Activated CD8-positive, alpha-beta memory T cell treated with anti-CD3 and anti-CD28 coated beads for 36 hours (primary cell): ENCODE data around the gene RBM6. TPM values are rescaled to one million over a fixed set of nuclear protein-coding genes. Genes with fewer than 3 reads are reported as not detected.
"Not testable (repeated sequence)": the region's sequence is repeated elsewhere in the genome, so short reads cannot be mapped to it uniquely, and the experiment has no call there.

Experiments used
- CTCF ChIA-PET: fragments of 350-600 bp; sonication (Branson Sonifier 250); formaldehyde crosslinking; loops from one replicate; lab custom pipeline; 2021; ENCODE audit warnings: antibody characterized with exemption; lab: Charles Lee
- POLR2A ChIA-PET: fragments of 350-600 bp; sonication (Branson Sonifier 250); formaldehyde crosslinking; loops from one replicate; lab custom pipeline; 2021; ENCODE audit warnings: antibody characterized with exemption; lab: Charles Lee
- total RNA-seq, 2 experiments: library from RNA; stranded (reverse); gene quantifications; one replicate each; pipeline ENCODE4 v1.2.3, GENCODE V29; 2021

RBM6 gene
- total RNA-seq, 2 experiments from 2014 or later, result 68.1 to 68.4 TPM

- CTCF ChIA-PET, result no interaction called here
- POLR2A ChIA-PET, result interaction anchor here (0.6 kb wide), 1 partner anchor 22 kb away, joined by 3 read pairs; no protein-coding TSS in a partner anchor
Observed at GRCh38 chr3:49910409-49911123, 29.4 kb upstream of the RBM6 start.

GRCh38 chr3:49911124-49911420, 28.9 kb upstream of the RBM6 start:
- CTCF ChIA-PET, result interaction anchor here (0.5 kb wide), 1 partner anchor 1914 kb away, joined by 4 read pairs; no protein-coding TSS in a partner anchor

GRCh38 chr3:49911611-49912010, 28.3 kb upstream of the RBM6 start:
- ChIA-PET POLR2A (no interaction called here), CTCF (interaction anchor here (0.5 kb wide), 1 partner anchor 1914 kb away, joined by 4 read pairs; no protein-coding TSS in a partner anchor)

More at GRCh38 chr3:49911124-49911420, 28.9 kb upstream of the RBM6 start:
- POLR2A ChIA-PET, result interaction anchor here (0.6 kb wide), 1 partner anchor 22 kb away, joined by 3 read pairs; no protein-coding TSS in a partner anchor

- ChIA-PET CTCF (interaction anchor here (0.9 to 1.2 kb wide), 2 partner anchors 15 to 110 kb away, joined by 3 read pairs; partner anchors contain the start of gene INKA1), POLR2A (interaction anchor here (0.6 kb wide), 1 partner anchor 16 kb away, joined by 3 read pairs; no protein-coding TSS in a partner anchor)
Observed at GRCh38 chr3:49912881-49913281, 27.1 kb upstream of the RBM6 start.

- POLR2A ChIA-PET, result no interaction called here
- CTCF ChIA-PET, result interaction anchor here (0.6 kb wide), 1 partner anchor 32 kb away, joined by 3 read pairs; no protein-coding TSS in a partner anchor
Observed at GRCh38 chr3:49914906-49915305, 25.0 kb upstream of the RBM6 start.

- CTCF ChIA-PET, result no interaction called here
- POLR2A ChIA-PET, result no interaction called here
Observed at GRCh38 chr3:49916686-49917085, 23.3 kb upstream of the RBM6 start.

- CTCF ChIA-PET, result not testable (repeated sequence)
- POLR2A ChIA-PET, result interaction anchor here (0.5 kb wide), 1 partner anchor 103 kb away, joined by 6 read pairs; no protein-coding TSS in a partner anchor
Observed at GRCh38 chr3:49917806-49918590, 22.0 kb upstream of the RBM6 start.

GRCh38 chr3:49924683-49925082, 15.3 kb upstream of the RBM6 start:
- ChIA-PET CTCF (interaction anchor here (0.6 kb wide), 1 partner anchor 158 kb away, joined by 3 read pairs; no protein-coding TSS in a partner anchor), POLR2A (no interaction called here)

- ChIA-PET CTCF (interaction anchor here (0.6 kb wide), 1 partner anchor 666 kb away, joined by 6 read pairs; no protein-coding TSS in a partner anchor), POLR2A (no interaction called here)
Observed at GRCh38 chr3:49925485-49925884, 14.5 kb upstream of the RBM6 start.

GRCh38 chr3:49926117-49926728, 13.7 kb upstream of the RBM6 start:
- CTCF ChIA-PET, result no interaction called here
- POLR2A ChIA-PET, result no interaction called here

- POLR2A ChIA-PET, result no interaction called here
- CTCF ChIA-PET, result interaction anchor here (0.6 to 1.0 kb wide), 2 partner anchors 14 to 138 kb away, joined by 3 read pairs; no protein-coding TSS in a partner anchor
Observed at GRCh38 chr3:49927798-49928197, 12.2 kb upstream of the RBM6 start.

GRCh38 chr3:49928481-49929017, 11.4 kb upstream of the RBM6 start:
- CTCF ChIA-PET, result interaction anchor here (0.6 to 1.4 kb wide), 4 partner anchors 15 to 138 kb away, joined by 3 to 5 read pairs (median 4); partner anchors contain the start of gene MST1R
- POLR2A ChIA-PET, result interaction anchor here (0.6 to 1.5 kb wide), 4 partner anchors 8 to 115 kb away, joined by 3 to 20 read pairs (median 4); partner anchors contain the start of gene RBM6

GRCh38 chr3:49929291-49930167, 10.4 kb upstream of the RBM6 start, which contains the start of gene MON1A:
MON1A (minus strand) TSS chr3:49929811; CDS start chr3:49913346, 16,465 bp downstream.
- CTCF ChIA-PET, result interaction anchor here (0.6 to 2.2 kb wide), 6 partner anchors 11 to 1317 kb away, joined by 3 to 9 read pairs (median 4); partner anchors contain the start of genes MST1R and RBM6
- POLR2A ChIA-PET, result interaction anchor here (0.5 to 1.5 kb wide), 9 partner anchors 9 to 399 kb away, joined by 3 to 20 read pairs (median 3); partner anchors contain the start of gene RBM6

GRCh38 chr3:49930168-49930690, 9.7 kb upstream of the RBM6 start:
- ChIA-PET CTCF (interaction anchor here (0.6 to 2.2 kb wide), 5 partner anchors 10 to 1316 kb away, joined by 3 to 9 read pairs (median 3); partner anchors contain the start of gene RBM6), POLR2A (interaction anchor here (0.5 to 1.5 kb wide), 3 partner anchors 10 to 257 kb away, joined by 3 to 20 read pairs (median 3); partner anchors contain the start of gene RBM6)

GRCh38 chr3:49930922-49931321, 9.0 kb upstream of the RBM6 start:
- CTCF ChIA-PET, result interaction anchor here (2.2 kb wide), 1 partner anchor 9 kb away, joined by 9 read pairs; the partner anchor contains the start of gene RBM6
- POLR2A ChIA-PET, result no interaction called here

GRCh38 chr3:49932281-49932680, 7.7 kb upstream of the RBM6 start:
- POLR2A ChIA-PET, result interaction anchor here (0.5 to 0.7 kb wide), 2 partner anchors 21 to 154 kb away, joined by 3 to 4 read pairs; no protein-coding TSS in a partner anchor
- CTCF ChIA-PET, result not testable (repeated sequence)

GRCh38 chr3:49937090-49937489, 2.9 kb upstream of the RBM6 start:
- ChIA-PET CTCF (interaction anchor here (0.6 kb wide), 1 partner anchor 22 kb away, joined by 3 read pairs; no protein-coding TSS in a partner anchor), POLR2A (interaction anchor here (0.6 kb wide), 1 partner anchor 67 kb away, joined by 6 read pairs; no protein-coding TSS in a partner anchor)
